AG04450 (cell line): Measurements from ENCODE around the gene PEPD. TPM values are rescaled to one million over a fixed set of nuclear protein-coding genes. Genes with fewer than 3 reads are reported as not detected.

Experiments
- CTCF ChIA-PET: fragments of 300-600, 350-600 bp; formaldehyde crosslinking; extraction: SDS; loops from one replicate; lab custom pipeline; 2022; ENCODE audit warnings: antibody characterized with exemption, inconsistent platforms; lab: Charles Lee
- POLR2A ChIA-PET: fragments of 350-600 bp; formaldehyde crosslinking; extraction: SDS; loops from one replicate; lab custom pipeline; 2021; ENCODE audit warnings: antibody characterized with exemption, inconsistent platforms; lab: Yijun Ruan, JAX
- DNase-seq: peaks from one replicate; pipeline ENCODE4 v3.0.0-alpha.2; 2011; ENCODE audit warnings: low read depth, low spot score
- H3K27ac ChIP-seq: one replicate; pipeline ENCODE4 v1.5.1; 2012; ENCODE audit warnings: low read depth, low read length, control low read depth
- H3K27me3 ChIP-seq: one replicate; pipeline ENCODE4 v1.6.0; 2012; ENCODE audit warnings: low read length; ENCODE audit not compliant: control insufficient read depth, insufficient read depth
- H3K4me3 ChIP-seq: 2 replicates; pipeline ENCODE4 v1.5.1; 2011; ENCODE audit warnings: mild to moderate bottlenecking, low read depth, low read length, control low read depth
- H3K9me3 ChIP-seq: 2 replicates; pipeline ENCODE4 v1.5.1; 2012; ENCODE audit warnings: low read length; ENCODE audit not compliant: control insufficient read depth, insufficient read depth
- polyA plus RNA-seq: library from polyadenylated mRNA; depleted of rRNA; stranded (reverse); fragments of >200 nt; gene quantifications from 2 replicates; pipeline ENCODE4 v1.2.3, GENCODE V29; 2011
- TF ChIP-seq, protein P1 (sequence below): IDR thresholded peaks from 2 replicates; pipeline ENCODE4 v1.5.1; 2011; ENCODE audit warnings: low read depth, low read length, control low read depth, inconsistent platforms

PEPD gene
- polyA plus RNA-seq, 1 experiment, result 67.1 TPM

DNA sequence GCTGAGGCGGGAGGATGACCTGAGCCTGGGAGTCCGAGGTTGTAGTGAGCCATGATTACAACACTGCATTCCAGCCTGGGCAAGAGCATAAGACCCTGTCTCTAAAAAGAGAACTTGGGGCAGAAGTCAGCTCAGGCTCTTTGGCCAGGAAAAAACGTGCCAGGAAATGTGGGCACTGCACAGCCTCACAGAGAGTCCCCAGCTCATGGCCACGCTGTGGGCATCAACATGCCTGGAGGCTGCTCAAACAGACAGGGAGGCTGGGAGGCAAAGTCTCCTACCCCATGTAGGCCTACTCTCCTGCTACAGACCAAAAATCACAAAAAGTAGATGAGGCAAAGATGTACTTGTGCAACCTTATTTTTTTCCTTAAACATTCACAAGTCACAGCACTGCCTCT lies 49.4 kb downstream of the PEPD start:
- Histone ChIP-seq H3K9me3 (no peaks in the 10 kb centered on the region; the same call in 1 of the 2 replicates), H3K27me3 (no peaks in the 10 kb centered on the region), H3K27ac (no peak overlapping the region), H3K4me3 (no peak overlapping the region)
- TF ChIP-seq, protein P1, sequence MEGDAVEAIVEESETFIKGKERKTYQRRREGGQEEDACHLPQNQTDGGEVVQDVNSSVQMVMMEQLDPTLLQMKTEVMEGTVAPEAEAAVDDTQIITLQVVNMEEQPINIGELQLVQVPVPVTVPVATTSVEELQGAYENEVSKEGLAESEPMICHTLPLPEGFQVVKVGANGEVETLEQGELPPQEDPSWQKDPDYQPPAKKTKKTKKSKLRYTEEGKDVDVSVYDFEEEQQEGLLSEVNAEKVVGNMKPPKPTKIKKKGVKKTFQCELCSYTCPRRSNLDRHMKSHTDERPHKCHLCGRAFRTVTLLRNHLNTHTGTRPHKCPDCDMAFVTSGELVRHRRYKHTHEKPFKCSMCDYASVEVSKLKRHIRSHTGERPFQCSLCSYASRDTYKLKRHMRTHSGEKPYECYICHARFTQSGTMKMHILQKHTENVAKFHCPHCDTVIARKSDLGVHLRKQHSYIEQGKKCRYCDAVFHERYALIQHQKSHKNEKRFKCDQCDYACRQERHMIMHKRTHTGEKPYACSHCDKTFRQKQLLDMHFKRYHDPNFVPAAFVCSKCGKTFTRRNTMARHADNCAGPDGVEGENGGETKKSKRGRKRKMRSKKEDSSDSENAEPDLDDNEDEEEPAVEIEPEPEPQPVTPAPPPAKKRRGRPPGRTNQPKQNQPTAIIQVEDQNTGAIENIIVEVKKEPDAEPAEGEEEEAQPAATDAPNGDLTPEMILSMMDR, result no peak
- no peak for DNase-seq
- ChIA-PET POLR2A (no interaction called here), CTCF (interaction anchor here (0.6 to 0.7 kb wide), 2 partner anchors 40 to 45 kb away, joined by 5 to 6 read pairs; no protein-coding TSS in a partner anchor)

DNA sequence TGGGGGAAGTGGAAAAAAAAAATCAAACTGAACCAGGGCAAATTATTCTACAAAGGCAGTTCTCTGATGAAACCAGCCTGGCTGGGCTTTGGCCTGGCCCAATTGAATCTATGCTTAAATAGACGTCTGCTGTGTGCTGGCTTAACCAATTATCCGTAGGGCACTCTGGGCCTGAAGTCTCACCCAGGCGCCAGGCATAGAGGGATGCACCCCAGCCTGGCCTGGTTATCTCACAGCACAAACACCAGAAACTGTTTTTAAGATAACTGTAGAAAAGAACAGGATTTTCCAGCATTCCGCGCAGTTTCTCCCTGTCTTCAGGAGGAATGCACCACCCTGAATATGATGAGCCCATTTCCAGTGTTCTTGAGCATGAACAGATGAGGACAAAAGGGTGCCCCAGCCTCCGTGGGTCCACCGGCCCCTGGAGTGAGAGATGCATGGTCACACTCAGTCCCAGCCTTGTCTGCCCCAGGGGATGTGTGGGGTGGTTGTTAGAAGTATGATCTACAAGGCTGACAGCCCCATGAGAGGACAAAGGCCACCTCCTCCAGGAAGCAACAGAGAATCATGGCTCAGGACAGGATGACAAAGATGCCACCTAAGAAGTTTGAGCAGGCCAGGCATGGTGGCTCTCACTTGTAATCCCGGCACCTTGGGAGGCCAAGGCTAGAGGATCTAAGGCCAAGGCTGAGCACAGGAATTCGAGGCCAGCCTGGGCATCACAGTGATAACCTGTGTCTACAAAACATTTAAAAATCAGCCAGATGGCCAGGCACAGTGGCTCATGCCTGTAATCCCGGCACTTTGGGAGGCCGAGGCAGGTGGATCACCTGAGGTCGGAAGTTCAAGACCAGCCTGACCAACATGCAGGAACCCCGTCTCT lies 50.2 kb downstream of the PEPD start:
- DNase-seq, result no peak

DNA sequence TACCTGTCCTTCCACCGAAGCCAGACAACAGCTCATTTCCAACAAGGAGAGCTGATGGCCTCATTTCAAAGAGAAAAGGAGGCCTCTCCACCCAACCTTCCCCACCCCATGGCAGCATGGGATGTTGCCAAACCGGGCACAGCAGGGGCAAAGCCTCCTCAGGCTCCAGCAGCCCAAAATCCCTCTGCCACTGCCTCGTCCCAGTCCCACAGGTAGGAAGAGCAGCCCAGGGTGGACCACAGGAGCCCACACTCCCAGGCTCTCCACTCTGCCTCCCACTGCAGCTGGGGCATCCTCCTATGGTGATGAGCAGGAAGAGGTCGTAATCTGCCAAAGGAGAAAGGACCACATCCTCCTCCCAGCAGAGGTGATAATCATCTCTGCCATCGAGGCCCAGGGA lies 50.9 kb downstream of the PEPD start:
- POLR2A ChIA-PET, result no interaction called here
- CTCF ChIA-PET, result no interaction called here
- DNase-seq, result no peak
- no peak overlapping the region for H3K4me3 ChIP-seq
- no peaks in the 10 kb centered on the region for H3K27me3 ChIP-seq
- no peaks in the 10 kb centered on the region; the same call in 1 of the 2 replicates for H3K9me3 ChIP-seq
- TF ChIP-seq, protein P1, result no peak
- no peak overlapping the region for H3K27ac ChIP-seq

More for the DNA sequence above, 50.2 kb downstream of the PEPD start:
- Histone ChIP-seq H3K9me3 (no peaks in the 10 kb centered on the region; the same call in 1 of the 2 replicates), H3K27me3 (no peaks in the 10 kb centered on the region), H3K27ac (no peak overlapping the region), H3K4me3 (no peak overlapping the region)
- TF ChIP-seq, protein P1, result no peak
- ChIA-PET POLR2A (no interaction called here), CTCF (no interaction called here)

DNA sequence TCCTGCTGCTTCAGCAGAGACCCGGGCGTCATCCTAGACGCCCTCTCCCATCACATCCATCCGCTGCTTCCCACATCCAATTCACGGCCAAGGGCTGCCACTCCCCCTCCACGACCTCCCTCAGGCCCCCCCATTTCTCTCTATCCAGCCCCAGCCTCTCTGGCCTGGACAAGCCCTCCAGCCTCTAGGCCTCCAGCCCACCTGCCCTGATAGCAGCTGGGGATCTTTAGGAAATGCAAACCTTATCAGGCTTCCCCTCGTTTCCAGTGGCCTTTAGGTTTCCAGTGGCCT lies 51.6 kb downstream of the PEPD start:
- TF ChIP-seq, protein P1, result no peak
- no peaks in the 10 kb centered on the region for H3K27me3 ChIP-seq
- no peak for DNase-seq
- ChIA-PET POLR2A (no interaction called here), CTCF (no interaction called here)
- H3K9me3 ChIP-seq, result no peaks in the 10 kb centered on the region; the same call in 1 of the 2 replicates
- H3K4me3 ChIP-seq, result no peak overlapping the region
- no peak overlapping the region for H3K27ac ChIP-seq

DNA sequence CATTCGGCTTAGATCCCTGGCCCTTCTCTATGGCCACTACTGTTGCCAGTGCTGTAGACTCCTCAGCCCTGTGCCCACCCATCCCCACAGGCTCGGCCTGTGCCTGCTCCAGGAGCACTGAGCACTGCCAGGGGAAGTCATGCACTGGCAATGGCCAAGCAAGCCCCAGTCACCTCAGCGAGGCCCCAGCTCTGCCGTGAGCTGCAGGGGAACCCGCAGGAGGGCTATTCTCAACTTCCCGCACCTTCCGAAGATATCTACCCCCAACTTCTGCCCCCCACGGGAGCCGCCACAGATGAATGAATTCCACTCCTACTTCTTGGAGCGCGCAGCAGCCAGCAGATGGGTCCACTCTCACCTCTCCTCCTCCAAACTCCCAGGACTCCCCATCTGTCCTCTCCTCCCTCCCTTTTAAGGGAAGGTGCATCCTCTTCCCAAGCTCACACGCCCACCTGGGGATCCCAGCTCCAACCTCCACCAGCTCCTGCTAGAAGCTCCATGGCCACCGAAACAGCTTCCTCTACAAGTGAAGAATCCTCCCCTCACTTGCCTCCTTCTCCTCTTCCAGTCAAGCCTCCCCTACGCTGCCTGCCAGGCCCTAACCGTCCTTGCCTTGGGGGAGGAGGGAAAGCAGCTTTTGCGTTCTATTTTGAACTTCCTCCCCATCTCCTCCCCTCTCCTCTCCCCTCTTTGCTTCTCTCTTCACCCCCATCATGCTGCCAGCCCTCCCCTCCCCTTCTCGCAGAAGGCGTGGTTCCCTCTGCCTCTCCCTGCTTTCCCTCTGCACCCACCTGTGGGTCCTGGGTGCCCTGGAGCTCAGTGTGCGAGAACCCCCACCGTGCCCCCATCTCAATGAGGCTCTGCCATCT lies 52.2 kb downstream of the PEPD start:
- Histone ChIP-seq H3K9me3 (no peaks in the 10 kb centered on the region; the same call in 1 of the 2 replicates), H3K4me3 (no peak overlapping the region), H3K27me3 (no peaks in the 10 kb centered on the region), H3K27ac (no peak overlapping the region)
- TF ChIP-seq, protein P1, result no peak
- no peak for DNase-seq
- CTCF ChIA-PET, result no interaction called here
- POLR2A ChIA-PET, result no interaction called here
